NOMO-1 (cell line): ENCODE data around the gene CLPSL2.

Experiments used
- DNase-seq, 2 experiments: peaks; one replicate each; lab custom pipeline; 2025; ENCODE audit not compliant: unreplicated experiment in 2 of 2; lab: John Stamatoyannopoulos, UW

CLPSL2 gene

DNA sequence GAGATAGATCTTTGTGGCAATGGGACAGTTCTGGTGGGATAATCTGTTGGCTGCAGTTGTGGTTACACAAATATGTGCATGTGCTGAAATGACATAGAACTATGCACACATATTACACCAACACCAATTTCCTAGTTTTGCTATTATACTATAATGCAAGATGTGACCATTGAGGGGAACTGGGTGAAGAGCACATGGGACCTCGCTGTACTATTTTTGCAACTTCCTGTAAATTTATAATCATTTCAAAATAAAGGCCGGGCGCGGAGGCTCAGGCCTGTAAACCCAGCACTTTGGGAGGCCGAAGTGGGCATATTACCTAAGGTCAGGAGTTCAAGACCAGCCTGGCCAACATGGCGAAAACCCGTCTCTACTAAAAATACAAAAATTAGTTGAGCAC, 30.9 kb upstream of the CLPSL2 start:
- no peak for DNase-seq

DNA sequence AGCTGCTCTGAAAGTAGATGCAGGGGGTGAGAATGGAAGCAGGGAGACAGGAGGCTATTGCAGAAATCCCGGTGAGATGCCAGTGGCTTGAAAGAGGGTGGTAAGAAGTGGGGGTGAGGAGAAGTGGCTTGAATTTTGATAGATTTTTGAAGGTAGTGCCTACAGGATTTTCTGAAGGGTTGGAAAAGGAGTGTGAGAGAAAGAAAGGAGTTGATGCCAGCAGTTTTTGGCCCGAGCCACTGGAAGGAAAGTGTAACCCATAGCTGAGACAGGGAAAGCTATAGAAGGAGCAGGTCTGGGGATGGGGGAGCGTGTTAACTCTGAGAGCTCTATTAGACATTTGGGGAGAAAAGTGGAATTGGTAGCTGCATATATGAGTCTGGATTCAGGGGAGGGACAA, 29.9 kb upstream of the CLPSL2 start:
- DNase-seq: no peak

DNA sequence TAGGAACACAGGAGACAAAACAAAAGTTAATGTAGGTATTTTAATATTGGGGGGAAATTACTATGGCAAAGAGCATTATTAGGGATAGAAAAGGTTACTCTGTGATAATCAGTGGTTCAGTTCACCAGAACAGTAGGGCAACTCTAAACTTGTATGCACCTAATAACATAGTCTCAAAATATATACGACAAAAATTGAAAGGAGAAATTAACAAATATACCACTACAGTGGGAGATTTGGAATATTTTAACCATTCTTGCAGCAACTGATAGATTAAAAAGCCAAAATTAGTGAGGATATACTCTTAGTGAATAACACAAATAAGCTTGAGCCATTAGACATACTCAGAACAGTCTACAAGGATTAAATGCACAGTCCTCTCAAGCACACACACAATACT, 28.5 kb upstream of the CLPSL2 start:
- no peak for DNase-seq

DNA sequence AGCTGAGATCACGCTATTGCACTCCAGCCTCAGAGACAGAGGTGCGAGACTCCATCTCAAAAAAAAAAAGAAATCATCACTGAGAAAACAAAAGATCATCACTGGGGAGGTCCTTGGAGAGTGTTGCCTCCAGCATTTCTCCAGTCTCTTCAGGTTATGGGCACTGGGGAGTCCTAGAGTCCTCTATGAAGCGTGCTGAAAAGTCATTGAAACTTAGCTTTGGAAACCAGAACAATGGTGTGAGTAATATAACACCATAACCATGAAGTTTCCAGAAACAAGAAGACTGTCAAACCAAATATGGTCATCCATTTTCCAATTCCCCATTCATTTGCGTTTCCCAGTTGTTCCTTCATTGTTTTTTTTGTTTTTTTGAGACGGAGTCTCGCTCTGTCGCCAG, 25.8 kb upstream of the CLPSL2 start:
- DNase-seq: no peak

DNA sequence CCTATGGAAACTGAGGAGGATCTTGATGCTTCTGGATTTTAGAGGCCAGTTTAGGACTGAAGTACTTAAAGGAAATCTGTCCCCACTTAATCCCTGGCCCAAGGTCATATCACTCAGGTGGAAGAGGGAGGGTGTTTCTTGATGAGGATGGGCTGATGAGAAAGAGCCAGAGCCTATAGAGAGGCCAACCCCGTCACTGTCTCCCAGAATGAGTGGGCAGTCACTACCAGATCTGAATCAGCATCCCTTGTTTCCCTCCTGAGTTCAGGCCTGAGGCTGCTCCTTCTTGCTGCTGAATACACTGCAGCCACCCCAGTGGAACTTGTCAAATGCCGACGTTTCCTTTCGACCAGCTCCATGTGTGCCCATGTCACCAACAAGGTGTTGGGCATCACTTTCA, 24.8 kb upstream of the CLPSL2 start:
- no peak for DNase-seq

DNA sequence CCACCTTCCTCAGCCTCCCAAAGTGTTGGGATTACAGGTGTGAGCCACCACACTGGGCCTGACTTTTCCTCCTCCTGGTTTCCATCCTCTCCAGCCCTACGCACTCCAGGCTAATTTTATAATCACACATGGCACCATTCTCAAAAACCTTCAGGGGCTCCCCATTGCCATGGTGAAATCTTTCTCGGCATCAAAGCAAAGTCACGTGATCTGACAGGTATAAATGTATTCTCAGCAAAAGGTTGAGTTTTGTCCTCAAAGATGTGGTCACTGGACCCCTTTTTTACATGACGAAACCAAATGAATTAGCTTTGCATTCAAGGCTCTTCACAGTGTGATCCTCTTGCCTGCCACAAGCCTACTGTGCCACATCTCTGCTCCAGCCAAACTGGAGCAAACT, 24.1 kb upstream of the CLPSL2 start:
- DNase-seq: no peak

DNA sequence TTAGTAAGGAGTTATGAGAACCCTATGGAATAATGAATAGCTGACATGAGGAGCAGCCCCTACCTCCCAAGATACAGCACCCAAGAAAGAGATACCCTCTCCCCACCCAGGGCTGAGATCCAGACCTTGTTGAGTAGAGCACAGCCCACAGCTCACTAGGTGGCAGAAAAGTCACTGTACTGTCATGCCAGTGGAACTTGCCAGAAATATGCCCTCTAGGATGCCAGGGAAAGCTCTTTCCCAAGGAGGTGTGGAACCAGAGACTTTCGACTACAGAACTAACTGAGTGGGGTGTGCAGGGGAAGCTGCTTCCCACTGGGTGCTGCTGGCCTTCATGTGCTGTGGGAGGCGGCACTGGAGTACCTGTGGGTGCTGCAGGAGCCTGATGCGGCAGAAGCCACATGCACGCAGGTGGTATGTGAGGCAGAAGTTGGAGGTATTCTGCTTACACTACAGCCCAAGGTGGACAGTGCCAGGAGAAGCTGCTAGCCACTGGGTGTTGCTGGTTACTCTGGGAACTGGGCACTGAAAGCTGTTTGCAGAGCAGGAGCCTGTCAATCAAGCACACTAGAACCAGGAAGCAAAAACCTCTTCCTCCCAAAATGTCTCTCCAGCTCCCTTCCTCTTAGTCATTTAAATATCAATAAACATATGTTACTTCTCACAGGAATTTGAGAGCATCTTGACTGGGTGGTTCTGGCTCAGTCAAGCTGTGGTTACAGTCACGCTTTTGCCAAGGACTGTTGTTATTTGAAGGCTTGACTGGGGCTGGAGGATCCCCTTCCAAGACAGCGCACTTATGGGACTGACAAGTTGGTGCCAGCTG, 21.7 kb upstream of the CLPSL2 start:
- no peak for DNase-seq

DNA sequence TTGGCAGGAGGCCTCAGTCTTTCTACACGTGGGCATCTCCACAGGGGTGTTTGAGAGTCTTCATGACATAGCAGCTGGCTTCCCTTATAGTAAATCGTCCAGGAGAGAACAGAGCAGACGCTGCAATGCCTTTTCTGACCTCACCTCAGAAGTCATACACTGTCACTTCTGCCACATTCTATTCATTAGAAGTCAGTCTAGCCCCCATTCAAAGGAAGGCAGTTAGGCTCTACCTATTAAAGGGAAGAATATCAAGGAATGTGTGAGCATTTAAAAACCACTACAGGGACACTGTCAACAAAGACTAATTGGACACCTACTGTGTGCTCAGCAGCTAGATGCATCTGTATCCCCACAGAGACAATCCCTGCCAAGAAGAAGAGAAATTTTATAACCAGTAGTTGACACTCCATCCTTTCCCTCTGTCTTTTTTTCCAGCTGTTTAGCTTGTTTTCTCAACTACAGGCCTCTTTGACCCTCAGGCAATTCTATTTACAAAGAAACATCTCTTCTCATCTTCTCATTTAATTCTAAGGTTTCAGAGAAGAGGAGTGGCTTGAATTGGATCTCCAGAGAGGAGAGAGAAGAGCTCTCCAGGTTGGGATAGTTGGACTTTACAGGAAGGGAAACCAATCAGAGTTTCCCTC, 21.0 kb upstream of the CLPSL2 start:
- DNase-seq: no peak

DNA sequence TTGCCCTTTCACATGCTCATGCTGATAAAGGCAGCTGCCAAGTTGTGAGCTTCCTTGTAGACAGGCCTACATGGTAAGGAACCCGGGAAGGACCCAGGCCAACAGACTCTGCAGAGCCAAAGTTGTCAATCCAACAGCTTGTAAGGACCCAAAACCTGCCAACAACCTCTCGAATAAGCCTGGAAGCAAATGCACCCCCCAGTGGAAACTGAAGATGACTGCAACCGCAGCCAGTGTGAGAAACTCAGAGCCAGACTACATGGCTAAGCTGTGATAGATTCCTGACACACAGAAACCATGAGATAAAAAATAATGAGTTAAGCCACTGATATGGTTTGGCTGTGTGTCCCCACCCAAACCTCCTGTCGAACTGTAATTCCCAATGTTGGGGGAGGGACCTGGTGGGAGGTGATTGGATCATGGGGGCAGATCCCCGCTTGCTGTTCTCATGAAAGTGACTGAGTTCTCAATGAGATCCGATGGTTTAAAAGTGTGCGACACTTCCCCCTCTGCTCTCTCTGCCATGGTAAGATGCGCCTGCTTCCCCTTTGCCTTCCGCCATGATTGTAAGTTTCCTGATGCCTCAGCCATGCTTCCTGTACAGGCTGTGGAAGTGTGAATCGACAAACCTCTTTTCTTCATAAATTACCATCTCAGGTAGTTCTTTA, 18.8 kb upstream of the CLPSL2 start:
- DNase-seq: no peak

DNA sequence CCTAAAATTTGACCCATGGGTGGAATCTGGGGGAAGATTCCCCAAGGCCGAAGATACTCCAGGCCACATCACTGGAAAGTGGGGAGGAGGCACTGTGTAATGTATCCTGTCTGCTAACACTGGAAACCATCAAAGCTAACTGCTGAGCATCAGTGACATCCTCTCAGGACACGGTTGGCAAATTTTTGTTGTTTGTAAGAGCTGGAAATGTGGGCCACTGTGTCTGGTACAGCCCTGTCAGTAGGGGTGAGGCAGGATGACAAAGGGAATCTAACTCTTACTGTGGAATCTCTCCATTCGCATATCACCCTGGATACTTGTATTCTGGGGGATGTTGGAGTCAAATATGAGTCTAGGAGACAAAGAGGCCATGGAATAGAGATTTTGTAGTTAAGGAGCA, 17.0 kb upstream of the CLPSL2 start:
- DNase-seq: no peak

DNA sequence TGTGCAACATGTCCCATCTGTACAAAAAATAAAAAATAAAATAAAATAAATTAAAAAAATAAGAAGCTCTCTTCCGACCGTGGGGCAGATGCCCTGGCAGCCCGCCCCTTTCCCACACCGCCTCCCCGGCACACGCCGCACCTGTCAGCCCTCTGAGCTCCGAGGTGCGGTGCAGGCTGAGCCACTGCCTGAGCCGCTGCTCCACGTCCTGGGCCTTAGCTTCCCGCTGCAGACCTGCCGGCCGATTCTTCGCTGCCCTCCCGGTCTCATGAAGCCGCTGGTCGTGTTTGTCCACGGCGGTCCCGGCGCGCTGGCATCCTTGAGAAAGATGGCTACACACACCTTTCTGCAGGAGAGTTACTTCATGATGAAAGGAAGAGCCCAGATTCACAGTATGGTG, 10.7 kb upstream of the CLPSL2 start:
- DNase-seq: no peak

DNA sequence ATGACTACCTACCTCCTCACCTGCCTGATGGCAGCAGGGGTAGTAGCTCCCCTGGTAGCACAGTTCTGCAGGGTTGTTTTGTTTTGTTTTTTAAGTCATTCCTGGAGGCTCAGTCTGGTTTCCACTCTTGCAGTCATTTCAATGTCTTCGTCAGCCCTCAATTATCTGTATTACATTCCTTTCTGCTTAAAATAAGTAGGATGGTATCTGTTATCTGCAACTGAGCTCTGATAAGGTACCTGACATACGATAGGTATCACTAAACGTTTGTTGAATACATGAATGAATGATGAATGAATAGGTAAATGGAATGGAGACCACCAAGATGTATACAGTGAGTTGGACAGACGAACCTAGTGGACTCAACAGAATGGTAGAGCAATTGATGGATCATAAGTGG, 7.2 kb upstream of the CLPSL2 start:
- DNase-seq: no peak

DNA sequence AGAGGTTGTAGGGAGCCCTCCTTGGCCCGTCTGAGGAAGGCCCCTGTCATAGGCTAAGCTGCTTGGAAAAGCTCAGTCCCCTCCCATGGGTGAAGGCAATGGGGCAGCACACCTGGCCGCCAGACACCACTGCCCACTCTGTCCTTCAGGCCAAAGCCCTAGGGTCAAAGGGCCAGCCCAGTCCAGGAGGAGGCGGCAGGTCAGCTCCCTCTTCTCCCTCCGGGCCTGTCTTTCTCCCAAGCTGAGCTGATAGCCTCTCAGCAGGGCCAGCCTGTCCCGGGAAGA, 5.1 kb upstream of the CLPSL2 start:
- DNase-seq: no peak

DNA sequence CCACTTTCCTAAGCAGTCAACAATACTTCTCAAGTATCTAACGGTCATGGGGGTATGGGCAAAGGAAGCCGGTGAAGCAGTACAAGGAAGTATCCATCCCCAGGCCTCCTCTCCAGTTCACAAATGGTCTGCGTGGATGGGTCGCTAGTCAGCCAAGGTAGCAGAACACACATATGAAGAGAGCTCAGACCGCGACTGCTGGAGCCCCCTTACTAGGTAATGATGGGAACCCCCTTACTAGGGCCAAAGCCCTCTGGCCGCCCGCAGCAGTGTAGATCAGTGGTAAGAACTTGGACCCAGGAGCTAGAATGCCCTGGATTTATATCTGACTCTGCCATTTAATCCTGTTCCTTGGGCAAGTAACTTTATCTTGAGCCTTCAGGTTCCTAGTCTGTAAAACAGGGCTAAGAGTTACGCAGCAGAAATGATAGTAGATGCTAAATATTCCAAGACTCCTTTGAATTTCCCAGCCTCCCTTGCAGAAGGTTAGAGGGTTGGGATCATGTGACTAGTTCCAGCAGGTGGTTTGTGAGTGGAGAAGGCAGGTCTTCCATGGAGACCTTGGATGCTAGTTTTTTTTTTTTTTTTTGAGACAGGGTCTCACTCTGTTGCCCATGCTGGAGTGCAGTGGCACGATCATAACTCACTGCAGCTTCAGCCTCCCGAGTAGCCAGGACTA, 2.1 kb upstream of the CLPSL2 start:
- no peak for DNase-seq

DNA sequence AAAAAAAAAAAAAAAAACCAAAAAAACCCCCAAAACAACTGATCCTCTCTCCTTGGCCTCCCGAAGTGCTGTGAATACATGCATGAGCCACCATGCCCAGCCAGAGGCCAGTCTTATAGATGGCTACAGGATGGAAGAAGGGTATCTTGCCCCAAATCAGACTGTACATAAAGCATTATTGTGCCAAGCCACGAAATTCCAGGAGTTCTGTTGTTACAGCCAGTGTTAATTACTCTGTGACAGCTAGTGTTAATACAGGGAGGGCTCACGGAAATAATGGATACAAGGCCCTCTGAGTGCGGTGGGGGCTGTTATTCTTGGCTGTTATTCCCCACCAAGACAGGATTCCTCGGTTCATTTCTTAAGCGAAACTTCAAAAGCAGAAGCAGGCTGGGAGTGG, 1.4 kb upstream of the CLPSL2 start:
- no peak for DNase-seq

DNA sequence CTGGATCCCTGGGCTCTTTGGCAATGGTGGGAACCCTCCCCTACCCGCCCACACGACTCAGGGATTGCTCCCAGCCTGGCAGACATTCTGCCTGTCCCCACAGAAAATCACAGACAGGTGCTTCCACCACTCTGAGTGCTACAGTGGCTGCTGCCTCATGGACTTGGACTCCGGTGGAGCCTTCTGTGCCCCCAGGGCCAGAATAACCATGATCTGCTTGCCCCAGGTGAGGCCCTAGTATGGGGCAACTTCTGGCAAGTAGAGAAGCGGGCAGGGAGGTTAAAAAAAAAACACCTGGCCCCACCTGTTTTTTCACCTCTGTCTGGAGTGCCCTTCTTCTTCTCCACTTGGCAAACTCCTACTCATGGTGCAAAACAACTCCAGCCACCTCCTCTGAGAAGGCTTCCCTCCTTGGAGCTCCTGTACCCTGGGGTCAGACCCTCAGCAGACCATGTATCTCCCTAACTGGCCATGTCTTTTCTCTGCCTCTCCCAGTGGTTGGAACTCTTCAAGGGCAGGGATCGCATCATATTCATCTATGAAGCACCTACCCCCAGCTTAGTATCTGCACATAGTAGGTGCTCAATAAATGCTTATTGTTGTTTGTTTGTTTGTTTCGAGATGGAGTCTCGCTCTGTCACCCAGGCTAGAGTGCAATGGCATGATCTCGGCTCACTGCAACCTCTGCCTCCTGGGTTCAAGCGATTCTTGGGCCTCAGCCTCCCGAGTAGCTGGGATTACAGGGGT, 1.1 kb downstream of the CLPSL2 start:
- no peak for DNase-seq

DNA sequence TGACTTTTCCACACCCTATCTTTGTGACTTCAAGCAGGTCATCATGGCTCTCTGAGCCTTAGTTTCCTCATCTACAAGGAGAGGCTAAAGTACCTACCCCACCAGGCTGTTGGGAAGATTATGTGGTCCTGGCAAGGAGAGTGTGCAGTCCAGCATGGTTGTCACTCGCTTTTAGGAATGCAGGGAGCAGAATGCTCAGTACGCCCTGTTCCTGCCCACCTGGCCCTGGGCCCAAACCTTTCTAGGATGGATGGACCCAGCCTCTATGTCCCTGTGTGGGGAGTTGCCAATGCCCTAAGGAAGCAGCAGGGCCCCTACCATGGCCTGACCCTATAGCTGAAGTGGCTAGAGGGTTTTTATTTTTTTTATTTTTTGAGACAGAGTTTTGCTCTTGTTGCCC, 2.0 kb downstream of the CLPSL2 start:
- no peak for DNase-seq

DNA sequence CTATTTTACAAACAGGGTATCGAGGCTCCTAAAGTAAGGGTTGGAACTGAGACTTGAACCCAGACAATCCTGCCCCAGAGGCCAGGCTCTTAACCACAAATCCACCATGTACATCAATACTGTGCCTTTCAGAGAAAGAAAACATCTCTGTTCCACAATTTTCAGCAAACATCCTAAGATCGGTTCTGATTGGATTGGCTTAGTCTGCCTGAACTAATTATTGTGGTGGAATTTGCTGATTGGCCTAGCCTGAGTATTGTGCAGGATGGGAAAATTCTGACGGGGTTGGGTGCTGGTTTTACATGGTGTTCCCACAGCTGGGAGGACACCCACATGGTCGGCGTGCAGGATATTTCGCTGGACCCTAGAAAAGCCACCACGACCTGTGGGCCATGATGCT, 4.3 kb downstream of the CLPSL2 start, which contains the start of gene CLPSL1:
CLPSL1 (plus strand) TSS at position 301 of the 400 bp plus-strand sequence; CDS start at position 393, 92 bp downstream.
- no peak for DNase-seq

DNA sequence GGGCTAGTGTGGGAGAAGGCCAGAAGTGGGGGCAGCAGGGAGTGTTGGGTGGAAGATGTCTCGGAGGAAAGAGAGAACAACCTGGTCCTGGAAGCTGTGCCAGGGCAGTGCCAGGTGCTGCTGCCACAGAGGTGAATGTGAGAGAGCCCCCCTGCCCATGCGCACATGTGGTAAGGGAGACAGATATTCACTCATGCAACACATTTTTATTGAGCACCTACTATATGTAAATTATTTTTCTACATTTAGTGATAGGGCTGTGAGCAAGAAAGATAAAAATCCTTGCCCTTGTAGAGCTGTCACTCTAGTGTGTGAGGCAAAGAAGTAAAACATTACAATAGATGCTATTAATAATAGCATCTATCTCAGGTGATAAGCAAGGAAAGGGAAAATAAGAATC, 4.9 kb downstream of the CLPSL2 start:
- no peak for DNase-seq

DNA sequence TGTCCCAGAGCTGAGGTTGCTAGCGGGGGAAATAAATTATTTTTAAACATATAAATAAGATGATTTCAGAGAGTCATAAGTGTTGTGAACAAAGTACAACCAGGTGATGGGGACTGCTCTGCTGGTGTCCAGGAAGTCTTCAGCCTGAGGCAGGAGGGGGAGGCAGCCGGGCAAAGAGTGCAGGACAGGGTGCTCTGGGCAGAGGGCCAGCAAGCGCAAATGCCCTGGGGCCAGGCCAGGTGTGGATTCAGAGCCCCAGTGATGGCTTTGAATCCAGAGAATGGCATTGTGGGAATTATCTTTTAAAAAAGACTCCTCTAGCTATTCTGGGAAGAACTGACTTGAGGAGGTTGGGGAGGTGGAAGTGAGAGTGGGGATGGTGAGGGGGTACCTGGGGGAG, 6.0 kb downstream of the CLPSL2 start:
- DNase-seq: no peak

DNA sequence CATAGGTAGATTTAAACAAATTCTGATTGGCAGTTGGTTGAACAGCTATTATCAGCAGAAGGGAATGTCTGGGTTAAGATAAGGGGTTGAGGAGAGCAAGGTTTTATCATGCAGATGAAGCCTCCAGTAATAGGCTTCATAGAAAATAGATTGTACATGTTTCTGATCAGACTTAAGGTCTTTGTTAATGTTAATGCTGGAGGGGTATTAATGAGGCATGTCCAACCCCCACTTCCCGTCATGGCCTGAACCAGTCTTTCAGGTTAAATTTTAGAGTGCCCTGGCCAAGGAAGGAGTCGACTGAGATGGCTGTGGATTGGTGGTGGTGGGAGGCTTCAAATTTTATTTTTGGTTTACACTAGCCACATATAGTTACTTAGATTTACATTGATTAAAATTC, 7.8 kb downstream of the CLPSL2 start:
- DNase-seq: no peak
